ENCODE results near the gene ZDBF2.
"Not testable (repeated sequence)": the region's sequence is repeated elsewhere in the genome, so short reads cannot be mapped to it uniquely, and the experiment has no call there.

Gene ZDBF2

DNA sequence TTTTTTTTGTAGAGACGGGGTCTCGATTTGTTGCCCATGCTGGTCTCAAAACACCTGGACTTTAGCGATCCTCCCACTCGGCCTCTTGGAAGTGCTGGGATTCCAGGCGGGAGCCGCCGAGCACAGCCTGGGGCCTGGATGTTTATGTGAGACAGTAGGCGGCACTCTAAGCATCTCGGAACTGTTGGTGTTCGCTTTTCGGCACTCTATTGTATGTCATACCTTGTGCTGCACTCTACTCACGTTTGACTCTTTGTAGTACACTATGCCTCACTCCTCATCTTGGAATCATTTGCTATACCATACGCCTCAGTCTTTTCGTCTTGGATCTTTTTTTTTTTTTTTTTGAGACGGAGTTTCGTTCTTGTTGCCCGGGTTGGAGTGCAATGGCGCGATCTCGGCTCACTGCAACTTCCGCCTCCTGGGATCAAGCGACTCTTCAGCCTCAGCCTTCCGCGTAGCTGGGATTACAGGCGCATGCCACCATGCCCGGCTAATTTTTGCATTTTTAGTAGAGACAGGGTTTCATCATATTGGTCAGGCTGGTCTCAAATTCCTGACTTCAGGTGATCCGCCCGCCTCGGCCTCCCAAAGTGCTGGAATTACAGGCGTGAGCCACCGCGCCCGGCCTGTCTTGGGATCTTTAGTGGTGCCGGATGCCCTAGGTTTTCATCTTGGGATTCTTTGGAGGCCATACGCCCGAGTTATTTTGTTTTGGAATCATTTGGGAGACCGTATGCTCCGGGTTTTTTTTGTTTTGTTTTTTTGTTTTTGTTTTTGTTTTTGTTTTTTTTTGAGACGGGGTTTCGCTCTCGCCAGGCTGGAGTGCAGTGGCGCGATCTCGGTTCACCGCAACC is 24.2 kb upstream of the ZDBF2 start:
- H3K4me3 ChIP-seq (ENCODE audit: low read depth, low read length) = no peak overlapping the region

DNA sequence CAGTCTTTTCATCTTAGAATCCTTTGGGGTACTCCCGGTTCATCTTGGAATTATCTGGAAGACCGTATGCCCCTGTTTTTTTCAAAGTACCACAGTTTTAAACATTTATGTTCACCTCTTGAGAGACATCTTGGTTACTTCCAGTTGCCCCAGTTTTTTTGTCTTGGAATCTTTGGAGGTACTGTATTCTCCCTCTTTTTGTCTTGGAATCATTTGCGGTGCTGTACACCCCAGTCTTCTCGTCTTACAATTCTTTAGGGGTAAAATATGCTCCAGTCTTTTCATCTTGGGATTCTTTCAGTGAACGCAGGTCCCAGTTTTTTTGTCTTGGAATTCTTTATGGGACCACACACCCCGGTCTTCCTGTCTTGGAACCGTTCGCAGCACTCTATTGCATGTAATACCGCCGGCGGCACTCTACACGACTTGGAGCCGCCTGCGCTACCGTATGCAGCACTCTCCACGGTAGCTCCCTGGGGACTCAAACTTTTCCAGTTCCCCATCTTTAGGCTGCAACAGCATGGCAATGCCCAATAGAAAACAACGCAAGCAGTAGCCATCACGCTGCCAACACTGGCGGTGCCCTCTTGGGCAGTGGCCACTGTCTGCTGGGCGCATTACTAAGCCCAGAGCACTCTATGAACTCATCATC is 21.2 kb upstream of the ZDBF2 start:
- Histone ChIP-seq H3K4me1 (ENCODE audit: control insufficient read depth, insufficient read depth, low read length) (peaks cover 9% of the 10 kb centered on the region), H3K4me3 (ENCODE audit: low read depth, low read length) (no peak overlapping the region), H3K27me3 (ENCODE audit: control insufficient read depth, insufficient read depth, low read length) (peaks cover 29% of the 10 kb centered on the region), H3K9me3 (ENCODE audit: control insufficient read depth, insufficient read depth, low read length) (no peaks in the 10 kb centered on the region), H3K36me3 (ENCODE audit: control insufficient read depth, insufficient read depth, low read length) (no peaks in the 10 kb centered on the region), H3K9ac (ENCODE audit: low read depth, low read length) (no peak overlapping the region)

More for the DNA sequence above, 24.2 kb upstream of the ZDBF2 start:
- Histone ChIP-seq H3K36me3 (ENCODE audit: control insufficient read depth, insufficient read depth, low read length) (no peaks in the 10 kb centered on the region), H3K9ac (ENCODE audit: low read depth, low read length) (no peak overlapping the region), H3K9me3 (ENCODE audit: control insufficient read depth, insufficient read depth, low read length) (no peaks in the 10 kb centered on the region), H3K27me3 (ENCODE audit: control insufficient read depth, insufficient read depth, low read length) (peaks cover 10% of the 10 kb centered on the region), H3K4me1 (ENCODE audit: control insufficient read depth, insufficient read depth, low read length) (peaks cover 2% of the 10 kb centered on the region)

DNA sequence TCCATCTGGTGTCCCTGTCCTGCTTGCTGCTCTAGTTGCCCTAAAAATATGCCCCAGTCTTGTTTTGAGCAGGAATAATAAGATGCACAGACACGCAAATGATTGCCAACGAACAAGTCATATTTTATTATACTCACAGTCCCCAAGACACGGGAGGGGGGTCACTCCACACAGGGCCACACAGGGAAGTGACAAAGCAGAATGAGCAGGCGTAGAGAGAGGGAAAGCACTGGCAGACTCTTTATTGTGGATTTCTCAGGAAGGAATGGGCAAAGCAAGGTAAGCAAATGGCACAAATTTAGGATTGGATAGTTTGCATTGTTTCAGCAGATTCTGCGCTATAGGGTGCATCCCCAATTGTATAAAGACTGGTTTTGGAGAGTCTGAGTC is 20.7 kb upstream of the ZDBF2 start:
- H3K9me3 ChIP-seq (ENCODE audit: control insufficient read depth, insufficient read depth, low read length) = no peaks in the 10 kb centered on the region
- H3K9ac ChIP-seq (ENCODE audit: low read depth, low read length) = no peak overlapping the region
- H3K27me3 ChIP-seq (ENCODE audit: control insufficient read depth, insufficient read depth, low read length) = peaks cover 31% of the 10 kb centered on the region
- no peak overlapping the region for H3K4me3 ChIP-seq (ENCODE audit: low read depth, low read length)
- H3K4me1 ChIP-seq (ENCODE audit: control insufficient read depth, insufficient read depth, low read length) = peaks cover 9% of the 10 kb centered on the region
- H3K36me3 ChIP-seq (ENCODE audit: control insufficient read depth, insufficient read depth, low read length) = no peaks in the 10 kb centered on the region

DNA sequence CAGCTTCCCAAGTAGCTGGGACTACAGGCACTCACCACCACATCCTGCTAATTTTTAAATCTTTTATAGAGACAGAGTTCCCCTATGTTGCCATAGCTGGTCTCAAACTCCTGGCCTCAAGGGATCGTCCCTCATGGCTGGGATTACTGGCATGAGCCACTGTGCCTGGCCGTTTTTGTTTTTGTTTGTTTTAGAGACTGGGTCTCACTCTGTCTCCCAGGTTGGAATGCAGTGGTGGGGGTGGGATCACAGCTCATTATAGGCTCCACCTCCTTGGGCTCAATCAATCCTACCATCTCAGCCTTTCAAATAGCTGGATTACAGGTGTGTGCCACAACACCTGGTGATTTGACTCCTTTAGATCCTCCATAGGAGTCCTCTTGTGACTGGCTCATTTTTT is 19.5 kb upstream of the ZDBF2 start:
- no peaks in the 10 kb centered on the region for H3K9me3 ChIP-seq (ENCODE audit: control insufficient read depth, insufficient read depth, low read length)
- H3K36me3 ChIP-seq (ENCODE audit: control insufficient read depth, insufficient read depth, low read length) = no peaks in the 10 kb centered on the region
- H3K4me3 ChIP-seq (ENCODE audit: low read depth, low read length) = no peak overlapping the region
- H3K4me1 ChIP-seq (ENCODE audit: control insufficient read depth, insufficient read depth, low read length) = peaks cover 9% of the 10 kb centered on the region
- peaks cover 44% of the 10 kb centered on the region for H3K27me3 ChIP-seq (ENCODE audit: control insufficient read depth, insufficient read depth, low read length)
- H3K9ac ChIP-seq (ENCODE audit: low read depth, low read length) = no peak overlapping the region

DNA sequence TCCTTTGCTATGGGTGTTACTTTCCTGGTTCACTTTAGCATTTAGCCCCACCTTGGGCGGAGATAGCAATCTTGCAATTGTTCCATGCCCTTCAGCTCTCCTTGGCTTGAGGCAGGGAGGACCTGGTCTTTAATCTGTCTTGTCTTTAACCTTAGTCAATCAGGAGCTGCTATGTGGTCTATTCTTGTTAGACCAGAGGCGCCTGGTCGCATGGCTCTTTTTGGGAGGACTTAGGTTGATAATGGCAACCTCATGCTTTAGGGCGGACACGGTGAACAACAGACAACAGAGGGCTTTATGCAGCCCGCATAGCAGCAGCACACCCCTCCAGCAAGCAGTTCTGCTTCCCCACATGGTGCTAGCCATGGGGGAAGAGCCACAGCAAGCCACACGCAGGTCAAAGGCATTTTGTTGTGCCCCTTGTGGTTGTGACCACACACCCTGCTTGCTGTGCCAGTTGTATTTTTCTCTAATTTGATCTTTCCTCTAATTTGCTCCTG is 17.7 kb upstream of the ZDBF2 start:
- no peak overlapping the region for H3K4me3 ChIP-seq (ENCODE audit: low read depth, low read length)
- no peaks in the 10 kb centered on the region for H3K36me3 ChIP-seq (ENCODE audit: control insufficient read depth, insufficient read depth, low read length)
- H3K9ac ChIP-seq (ENCODE audit: low read depth, low read length) = no peak overlapping the region
- peaks cover 9% of the 10 kb centered on the region for H3K4me1 ChIP-seq (ENCODE audit: control insufficient read depth, insufficient read depth, low read length)
- no peaks in the 10 kb centered on the region for H3K9me3 ChIP-seq (ENCODE audit: control insufficient read depth, insufficient read depth, low read length)
- H3K27me3 ChIP-seq (ENCODE audit: control insufficient read depth, insufficient read depth, low read length) = peaks cover 59% of the 10 kb centered on the region

DNA sequence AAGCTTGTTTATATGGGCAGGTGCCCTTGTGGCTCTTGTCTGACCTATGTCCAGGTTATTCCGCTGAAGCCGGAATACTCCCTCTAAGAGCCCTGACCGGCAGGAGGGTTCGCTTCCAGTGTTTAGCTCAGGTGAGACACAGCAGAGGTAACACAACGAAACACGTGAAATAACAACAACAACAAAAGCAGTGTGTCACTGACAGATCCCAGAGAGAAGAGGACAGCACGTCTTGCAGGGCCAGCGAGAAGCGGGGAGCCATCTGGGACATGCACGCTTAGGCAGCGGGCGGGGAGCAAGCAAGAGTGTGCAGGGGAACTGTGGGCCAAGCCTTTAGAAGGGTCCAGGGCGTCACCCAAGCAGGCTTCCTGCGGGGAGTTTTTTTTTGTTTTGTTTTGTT is 17.1 kb upstream of the ZDBF2 start:
- H3K4me3 ChIP-seq (ENCODE audit: low read depth, low read length) = no peak overlapping the region
- peaks cover 9% of the 10 kb centered on the region for H3K4me1 ChIP-seq (ENCODE audit: control insufficient read depth, insufficient read depth, low read length)
- H3K27me3 ChIP-seq (ENCODE audit: control insufficient read depth, insufficient read depth, low read length) = peaks cover 63% of the 10 kb centered on the region
- H3K36me3 ChIP-seq (ENCODE audit: control insufficient read depth, insufficient read depth, low read length) = no peaks in the 10 kb centered on the region
- no peaks in the 10 kb centered on the region for H3K9me3 ChIP-seq (ENCODE audit: control insufficient read depth, insufficient read depth, low read length)
- no peak overlapping the region for H3K9ac ChIP-seq (ENCODE audit: low read depth, low read length)

DNA sequence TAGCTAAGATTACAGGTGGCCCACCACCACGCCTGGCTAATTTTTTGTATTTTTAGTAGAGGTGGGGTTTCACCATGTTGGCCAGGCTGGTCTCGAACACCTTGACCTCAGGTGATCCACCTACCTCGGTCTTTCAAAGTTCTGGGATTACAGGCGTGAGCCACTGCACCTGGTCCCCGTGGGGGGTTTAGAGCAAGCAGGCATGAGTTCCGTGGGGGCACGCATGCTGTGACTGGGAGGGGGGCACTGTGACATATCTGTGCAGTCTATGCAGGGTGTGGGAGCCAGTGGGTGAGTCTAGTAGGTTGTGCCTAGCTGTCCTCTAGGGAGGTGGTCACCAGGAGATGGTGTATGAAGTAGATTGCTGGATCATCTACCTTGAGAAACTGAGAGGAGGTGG is 16.6 kb upstream of the ZDBF2 start:
- H3K36me3 ChIP-seq (ENCODE audit: control insufficient read depth, insufficient read depth, low read length) = no peaks in the 10 kb centered on the region
- peaks cover 10% of the 10 kb centered on the region for H3K4me1 ChIP-seq (ENCODE audit: control insufficient read depth, insufficient read depth, low read length)
- H3K9me3 ChIP-seq (ENCODE audit: control insufficient read depth, insufficient read depth, low read length) = no peaks in the 10 kb centered on the region
- no peak overlapping the region for H3K9ac ChIP-seq (ENCODE audit: low read depth, low read length)
- H3K4me3 ChIP-seq (ENCODE audit: low read depth, low read length) = no peak overlapping the region
- peaks cover 68% of the 10 kb centered on the region for H3K27me3 ChIP-seq (ENCODE audit: control insufficient read depth, insufficient read depth, low read length)

DNA sequence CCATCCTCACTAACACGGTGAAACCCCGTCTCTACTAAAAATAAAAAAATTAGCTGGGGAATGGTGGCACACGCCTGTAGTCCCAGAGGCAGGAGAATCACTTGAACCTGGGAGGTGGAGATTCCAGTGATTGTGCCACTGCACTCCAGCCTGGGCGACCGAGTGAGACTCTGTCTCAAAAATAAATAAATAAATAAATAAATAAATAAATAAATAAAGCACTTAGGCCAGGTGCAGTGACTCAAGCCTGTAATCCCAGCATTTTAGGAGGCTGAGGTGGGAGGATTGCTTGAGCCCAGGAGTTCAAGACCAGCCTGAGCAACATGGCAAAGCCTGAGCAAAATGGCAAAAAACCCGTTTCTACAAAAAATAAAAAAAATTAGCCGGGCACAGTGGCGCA is 15.8 kb upstream of the ZDBF2 start:
- H3K9me3 ChIP-seq (ENCODE audit: control insufficient read depth, insufficient read depth, low read length); H3K9ac ChIP-seq (ENCODE audit: low read depth, low read length); H3K4me3 ChIP-seq (ENCODE audit: low read depth, low read length); H3K36me3 ChIP-seq (ENCODE audit: control insufficient read depth, insufficient read depth, low read length): not testable (repeated sequence)
- peaks cover 17% of the 10 kb centered on the region for H3K4me1 ChIP-seq (ENCODE audit: control insufficient read depth, insufficient read depth, low read length)
- peaks cover 76% of the 10 kb centered on the region for H3K27me3 ChIP-seq (ENCODE audit: control insufficient read depth, insufficient read depth, low read length)

DNA sequence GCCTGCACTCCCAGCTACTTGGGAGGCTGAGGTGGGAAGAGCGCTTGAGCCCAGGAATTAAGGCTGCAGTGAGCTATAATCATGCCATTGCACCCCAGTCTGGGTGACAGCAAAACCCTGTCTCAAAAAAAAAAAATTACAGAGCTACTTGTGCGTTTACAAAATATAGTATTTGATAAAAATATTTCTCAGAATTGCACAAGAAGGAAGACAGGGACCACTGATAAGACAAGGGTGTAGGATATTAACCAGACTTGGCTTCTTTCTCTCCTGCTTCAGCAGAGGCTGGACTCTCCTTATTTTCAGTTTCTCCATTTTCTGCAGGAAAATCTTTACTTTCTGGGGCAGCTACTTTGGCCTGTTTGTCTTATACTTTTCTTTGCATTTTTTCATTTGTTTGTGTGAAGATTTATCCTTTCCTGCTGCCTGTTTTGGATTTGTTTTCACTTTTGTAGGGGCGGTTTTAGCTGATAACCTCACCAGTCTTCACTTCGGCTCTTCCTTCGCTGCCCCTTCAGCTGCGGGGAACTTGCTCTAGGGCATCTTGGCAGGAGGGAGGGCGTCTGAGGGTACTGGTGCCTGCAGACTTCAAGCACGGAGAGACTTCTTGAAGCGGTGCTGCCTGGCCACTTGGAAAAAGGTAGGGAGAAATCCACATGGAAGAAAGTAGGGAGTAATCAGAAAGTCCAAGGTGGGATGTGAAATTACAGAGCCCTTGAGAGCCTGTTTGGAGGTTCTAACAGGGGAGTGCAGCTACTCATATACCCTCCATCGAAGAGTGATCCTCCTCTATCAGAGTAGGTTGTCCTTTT is 14.9 kb upstream of the ZDBF2 start:
- H3K9ac ChIP-seq (ENCODE audit: low read depth, low read length) = no peak overlapping the region
- H3K9me3 ChIP-seq (ENCODE audit: control insufficient read depth, insufficient read depth, low read length) = no peaks in the 10 kb centered on the region
- peaks cover 82% of the 10 kb centered on the region for H3K27me3 ChIP-seq (ENCODE audit: control insufficient read depth, insufficient read depth, low read length)
- peaks cover 20% of the 10 kb centered on the region for H3K4me1 ChIP-seq (ENCODE audit: control insufficient read depth, insufficient read depth, low read length)
- H3K4me3 ChIP-seq (ENCODE audit: low read depth, low read length) = no peak overlapping the region
- no peaks in the 10 kb centered on the region for H3K36me3 ChIP-seq (ENCODE audit: control insufficient read depth, insufficient read depth, low read length)

DNA sequence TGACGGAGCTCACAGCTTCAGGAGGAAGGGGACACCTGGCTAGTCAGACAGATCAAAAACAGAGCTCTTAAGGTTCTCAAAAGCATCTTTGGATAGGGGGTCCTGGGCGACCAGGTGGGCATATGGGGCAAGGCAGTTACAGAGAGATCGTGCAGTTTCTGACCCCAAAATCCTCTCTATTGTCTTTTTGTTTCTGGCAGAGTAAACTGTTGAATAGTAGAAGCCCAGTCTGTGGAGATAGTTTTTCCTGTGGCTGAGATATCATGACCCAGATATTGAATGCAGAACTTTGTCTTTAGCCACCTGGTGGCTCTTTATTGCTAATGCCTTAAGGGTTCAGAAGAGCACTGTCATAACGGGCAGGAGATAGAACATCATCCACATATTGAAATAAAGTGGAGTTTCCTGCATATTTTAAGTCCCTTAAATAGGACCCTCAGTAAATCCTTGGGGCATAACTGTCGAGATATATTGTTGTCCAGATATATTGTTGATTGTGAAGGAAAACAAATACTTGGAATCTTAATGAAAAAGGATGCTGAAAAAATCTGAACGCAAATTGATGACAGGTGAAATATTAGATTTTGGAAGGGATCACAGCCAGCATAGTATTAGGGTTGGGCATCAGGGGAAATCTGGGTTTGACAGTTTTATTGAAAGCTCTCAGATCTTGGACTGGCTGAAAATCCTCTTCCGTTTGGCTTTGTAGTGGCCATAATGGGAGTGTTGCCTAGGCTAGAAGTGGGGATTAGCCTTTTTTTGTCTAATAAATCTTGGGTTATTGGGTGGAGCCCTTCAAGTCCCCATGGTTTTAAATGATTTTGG is 14.1 kb upstream of the ZDBF2 start:
- Histone ChIP-seq H3K36me3 (ENCODE audit: control insufficient read depth, insufficient read depth, low read length) (no peaks in the 10 kb centered on the region), H3K9ac (ENCODE audit: low read depth, low read length) (no peak overlapping the region), H3K4me3 (ENCODE audit: low read depth, low read length) (no peak overlapping the region), H3K27me3 (ENCODE audit: control insufficient read depth, insufficient read depth, low read length) (peaks cover 82% of the 10 kb centered on the region), H3K9me3 (ENCODE audit: control insufficient read depth, insufficient read depth, low read length) (no peaks in the 10 kb centered on the region), H3K4me1 (ENCODE audit: control insufficient read depth, insufficient read depth, low read length) (peaks cover 17% of the 10 kb centered on the region)

All from iPS-15b (cell line).